Measurements from ENCODE around the gene THUMPD2. TPM values are rescaled to one million over a fixed set of nuclear protein-coding genes. Genes with fewer than 3 reads are reported as not detected.
"Not testable (repeated sequence)": the region's sequence is repeated elsewhere in the genome, so short reads cannot be mapped to it uniquely, and the experiment has no call there.

Gene THUMPD2
- total RNA-seq, 1 donor from 2014 or later, result 7.9 TPM

GRCh38 chr2:39762448-39762847 lies 16.6 kb downstream of the THUMPD2 start:
- DNase-seq (ENCODE audit: low spot score), result no peak

DNA sequence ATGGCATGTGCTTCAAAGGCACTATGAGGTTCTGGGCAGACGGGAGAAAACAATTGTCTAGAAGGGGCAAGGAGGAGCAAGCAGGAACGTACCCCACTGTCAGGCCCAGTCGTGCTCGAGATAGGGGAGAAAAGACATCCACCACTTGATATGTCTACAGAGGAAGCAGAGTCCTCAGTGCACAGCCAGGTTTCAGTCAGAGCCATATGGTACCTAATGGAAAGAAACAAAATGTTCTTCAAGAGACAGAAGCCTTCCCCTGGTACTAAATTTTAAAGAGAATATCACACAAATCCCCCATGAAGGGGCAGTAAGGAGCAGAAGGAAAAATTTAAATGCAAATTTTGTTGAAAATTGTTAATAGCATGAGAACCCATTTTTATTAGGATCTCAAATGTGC lies 21.9 kb downstream of the THUMPD2 start:
- no peak for DNase-seq (ENCODE audit: low spot score)

DNA sequence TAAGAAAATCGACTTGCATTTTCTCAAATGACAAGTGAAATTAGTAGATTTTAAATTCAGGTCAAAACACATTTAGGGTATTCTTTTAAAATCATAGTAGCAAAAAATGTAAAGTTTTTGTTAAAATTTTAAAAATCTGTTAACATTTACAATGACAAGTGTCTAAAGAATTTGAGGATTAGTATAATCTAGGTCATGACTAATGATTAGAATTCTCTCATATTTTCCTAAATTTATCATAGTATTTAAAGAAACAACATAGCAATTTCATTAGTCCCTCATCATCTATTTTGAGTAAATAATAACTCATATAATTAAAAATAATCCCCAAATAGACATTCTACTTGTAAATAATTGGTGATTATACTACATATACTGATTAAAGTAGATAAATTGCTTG lies 23.6 kb downstream of the THUMPD2 start:
- DNase-seq (ENCODE audit: low spot score), result no peak

DNA sequence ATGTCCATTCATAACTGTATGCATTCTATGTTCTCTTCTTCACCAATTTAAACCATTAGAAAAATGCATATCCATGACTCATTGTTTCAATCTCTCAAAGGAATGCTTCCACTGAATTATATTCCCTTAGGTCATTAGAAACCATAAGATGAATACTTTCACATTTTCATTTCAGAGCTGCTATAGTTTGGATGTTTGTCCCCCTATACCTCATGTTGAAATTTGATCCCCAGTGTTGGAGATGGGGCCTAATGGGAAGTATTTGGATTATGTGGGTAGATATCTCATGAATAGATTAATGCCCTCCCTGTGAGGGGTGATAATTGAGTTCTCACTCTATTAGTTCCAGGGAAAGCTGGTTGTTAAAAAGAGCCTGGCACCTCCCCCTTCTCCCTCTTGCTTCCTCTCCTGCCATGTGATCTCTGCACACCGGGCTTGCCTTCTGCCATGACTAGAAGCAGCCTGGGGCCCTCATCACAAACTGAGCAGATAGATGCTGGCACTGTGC lies 35.7 kb downstream of the THUMPD2 start:
- DNase-seq (ENCODE audit: low spot score), result no peak

GRCh38 chr2:39741871-39742270 lies 37.2 kb downstream of the THUMPD2 start:
- DNase-seq (ENCODE audit: low spot score), result no peak

DNA sequence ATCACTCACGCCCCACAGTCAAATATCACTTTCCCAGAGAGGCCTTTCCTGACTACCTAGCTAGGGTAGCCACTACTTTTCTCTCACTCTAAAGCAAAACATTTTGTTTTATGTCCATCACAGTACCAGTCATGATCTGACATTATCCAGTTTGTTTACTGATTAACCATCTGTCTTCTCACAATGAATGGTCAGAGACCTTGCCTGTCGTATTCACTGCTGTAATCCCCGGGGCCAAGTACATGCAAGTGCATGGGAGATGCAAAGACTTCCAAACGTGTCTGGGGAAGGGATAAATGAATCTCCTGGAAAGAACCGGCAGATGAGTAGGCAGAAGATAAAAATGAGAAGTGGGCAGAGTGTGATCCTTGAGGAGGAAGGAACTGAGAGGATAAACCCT lies 39.7 kb downstream of the THUMPD2 start:
- DNase-seq (ENCODE audit: low spot score), result no peak

GRCh38 chr2:39738936-39739335 lies 40.1 kb downstream of the THUMPD2 start:
- no peak for DNase-seq (ENCODE audit: low spot score)

DNA sequence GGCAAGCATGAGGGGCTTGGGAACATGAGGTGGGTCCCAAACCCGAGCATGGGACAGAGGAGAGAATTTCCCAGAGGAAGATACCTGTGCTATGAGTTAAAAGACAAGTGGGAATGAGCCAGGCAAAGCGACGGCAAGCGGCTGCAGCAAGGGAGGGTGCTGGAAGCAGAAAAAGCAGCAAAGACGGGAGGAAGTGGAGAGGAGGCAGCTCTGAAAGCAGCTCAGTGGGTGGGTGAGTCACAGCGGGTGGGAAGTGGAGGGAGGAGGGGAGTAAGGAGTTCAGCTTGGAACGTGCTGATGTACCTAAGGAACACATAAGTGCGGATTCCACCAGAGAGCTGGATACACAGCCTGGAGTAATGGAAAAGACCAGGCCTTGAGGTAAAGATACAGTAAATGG lies 41.4 kb downstream of the THUMPD2 start:
- DNase-seq (ENCODE audit: low spot score), result no peak

DNA sequence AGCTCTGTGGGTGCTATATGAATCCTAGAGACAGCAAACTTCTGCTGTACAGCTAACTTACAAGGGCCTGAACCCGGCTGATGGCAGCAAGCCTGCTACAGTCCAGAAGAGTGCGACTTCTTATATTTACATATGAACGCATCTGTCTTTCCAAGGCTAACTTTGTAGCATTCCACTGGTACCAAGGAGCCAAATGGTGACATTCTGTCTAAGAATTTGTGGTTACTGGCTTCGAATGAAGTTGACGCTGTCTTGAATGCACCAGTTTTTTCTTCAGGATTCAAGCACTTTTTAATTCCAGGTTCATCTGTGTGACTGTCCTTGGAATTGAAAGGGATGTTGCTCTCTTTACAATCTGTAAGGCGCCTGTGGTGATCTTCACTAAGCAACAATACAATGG lies 42.4 kb downstream of the THUMPD2 start:
- no peak for DNase-seq (ENCODE audit: low spot score)

DNA sequence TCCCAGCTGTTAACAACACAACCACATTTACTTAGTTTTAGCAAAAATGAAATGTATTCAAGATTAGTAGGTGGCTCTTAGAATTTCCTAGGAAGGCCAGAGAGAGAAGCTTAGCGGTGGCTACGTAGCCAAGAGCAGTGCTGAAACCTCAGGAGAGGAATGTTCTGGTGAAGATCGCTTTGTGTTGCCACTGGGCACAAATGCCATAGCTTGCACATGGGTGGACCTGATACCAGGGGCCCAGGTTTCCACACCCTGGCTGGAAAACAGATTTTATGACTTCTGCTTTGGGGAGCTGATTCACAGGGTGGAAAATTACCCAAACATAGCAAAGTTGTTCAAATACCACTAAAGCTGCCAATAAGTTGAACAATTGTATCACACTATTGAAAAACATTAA lies 43.4 kb downstream of the THUMPD2 start:
- DNase-seq (ENCODE audit: low spot score), result no peak

DNA sequence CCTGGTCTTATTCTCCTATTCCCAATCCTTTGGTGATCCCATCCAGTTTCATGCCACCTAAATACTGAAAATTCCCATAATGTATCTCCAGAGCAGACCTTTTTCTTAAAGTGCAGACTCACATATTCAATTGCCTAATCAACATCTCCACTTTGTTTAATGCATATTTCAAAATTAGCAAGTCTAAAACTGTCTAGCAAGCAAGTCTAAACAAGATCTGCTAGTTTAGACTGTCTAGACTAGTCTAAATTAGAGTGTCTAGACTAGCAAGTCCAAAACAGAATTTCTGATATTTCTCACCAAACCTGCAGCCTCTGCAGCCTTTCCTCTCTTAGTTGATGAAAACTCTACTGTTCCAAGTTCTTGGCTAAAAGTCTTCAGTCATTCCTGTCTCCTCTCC lies 44.6 kb downstream of the THUMPD2 start:
- DNase-seq (ENCODE audit: low spot score), result no peak

DNA sequence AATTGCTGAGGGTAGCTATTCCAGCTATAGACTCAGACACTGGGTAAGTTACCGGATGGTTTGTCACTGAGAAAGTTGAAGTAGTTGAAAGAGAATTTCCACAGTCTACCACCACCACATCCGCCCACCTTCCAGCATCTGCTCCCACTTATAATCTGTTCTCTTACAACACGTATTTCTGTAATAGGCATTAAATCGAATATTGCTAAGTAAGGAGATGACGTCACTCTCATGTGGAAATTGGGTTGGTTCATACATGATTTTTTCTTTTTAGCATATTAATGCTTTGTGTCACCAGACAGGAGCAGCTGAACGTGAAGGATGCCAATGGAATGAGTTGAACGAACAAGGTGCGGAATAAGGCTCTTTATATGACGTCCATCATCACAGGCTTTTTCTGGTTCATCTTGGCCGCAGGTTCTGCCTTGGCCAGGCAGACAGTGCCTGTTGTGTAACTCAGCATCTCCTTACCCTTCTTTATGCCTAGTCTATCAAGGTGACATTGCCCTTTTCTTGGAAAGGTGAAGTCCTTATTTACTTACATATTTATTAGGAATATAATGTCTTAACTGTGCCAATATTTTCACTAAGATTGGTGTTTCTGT lies 45.9 kb downstream of the THUMPD2 start:
- DNase-seq (ENCODE audit: low spot score), result no peak

DNA sequence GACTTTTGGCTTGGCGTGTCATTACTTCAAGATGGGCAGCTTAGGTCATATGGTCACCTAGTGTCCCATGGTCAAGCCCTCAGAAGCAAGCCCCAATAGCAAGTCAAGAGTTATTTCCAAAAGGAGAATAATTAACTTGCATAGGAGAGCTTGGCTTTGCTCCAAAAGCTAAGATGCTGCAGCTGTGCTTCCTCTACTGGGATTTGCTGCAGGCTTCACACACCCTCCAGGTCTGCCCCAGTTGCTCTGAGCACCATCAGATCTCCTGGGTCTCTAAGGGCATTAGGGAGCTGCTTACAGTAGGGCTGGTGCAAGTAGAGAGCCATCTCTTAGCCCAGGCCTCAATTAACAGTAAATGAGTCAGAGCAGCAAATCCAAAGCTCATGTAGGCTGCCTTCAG lies 46.6 kb downstream of the THUMPD2 start:
- DNase-seq (ENCODE audit: low spot score), result no peak

DNA sequence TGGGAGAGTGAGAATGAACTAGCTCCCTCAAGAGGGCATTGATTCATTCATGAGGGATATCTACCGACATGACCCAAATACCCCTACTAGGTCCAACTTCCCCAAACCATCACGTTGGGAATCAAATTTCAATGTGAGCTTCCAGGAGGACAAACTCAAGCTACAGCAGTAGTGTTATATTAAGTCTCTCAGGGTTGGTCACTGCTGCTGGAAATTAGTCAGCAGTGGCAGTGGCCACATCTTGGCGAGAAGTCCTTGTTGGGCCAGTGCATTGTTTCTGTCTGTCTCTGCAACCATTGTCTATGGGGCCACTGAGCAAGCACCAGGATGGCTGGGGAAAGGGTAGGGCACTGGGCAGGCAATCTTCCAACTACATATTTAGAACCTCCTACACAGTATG lies 47.5 kb downstream of the THUMPD2 start:
- DNase-seq (ENCODE audit: low spot score), result no peak

DNA sequence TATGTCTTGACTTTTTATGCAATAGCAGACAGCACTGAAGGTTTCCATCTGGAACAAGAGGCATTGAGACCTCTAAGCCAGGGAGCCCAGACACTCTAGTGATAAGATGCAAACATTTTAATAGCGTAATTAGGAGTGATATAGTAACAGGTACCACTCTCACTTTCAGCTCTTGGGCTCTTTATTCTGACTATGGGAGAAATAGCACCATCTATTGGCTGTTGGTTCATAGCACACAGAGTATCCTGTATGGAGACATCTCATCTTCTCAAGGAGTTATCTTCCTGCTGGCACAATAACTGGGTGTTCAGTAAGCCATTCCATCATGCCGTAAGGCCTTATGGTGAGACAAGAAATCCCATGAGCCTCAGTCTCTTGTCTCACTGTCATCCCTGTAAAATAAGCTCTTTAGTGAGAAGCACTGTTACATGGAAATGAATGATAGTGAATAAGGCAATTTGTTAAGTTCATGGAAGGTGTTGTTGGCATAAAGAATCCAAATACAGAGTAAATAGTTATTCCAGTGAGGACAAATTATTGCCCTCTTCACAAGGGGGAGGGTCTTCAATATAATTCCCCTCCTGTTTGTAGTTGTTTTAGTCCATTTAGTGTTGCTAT lies 48.3 kb downstream of the THUMPD2 start:
- no peak for DNase-seq (ENCODE audit: low spot score)

GRCh38 chr2:39730276-39730675 lies 48.8 kb downstream of the THUMPD2 start:
- no peak for DNase-seq (ENCODE audit: low spot score)

DNA sequence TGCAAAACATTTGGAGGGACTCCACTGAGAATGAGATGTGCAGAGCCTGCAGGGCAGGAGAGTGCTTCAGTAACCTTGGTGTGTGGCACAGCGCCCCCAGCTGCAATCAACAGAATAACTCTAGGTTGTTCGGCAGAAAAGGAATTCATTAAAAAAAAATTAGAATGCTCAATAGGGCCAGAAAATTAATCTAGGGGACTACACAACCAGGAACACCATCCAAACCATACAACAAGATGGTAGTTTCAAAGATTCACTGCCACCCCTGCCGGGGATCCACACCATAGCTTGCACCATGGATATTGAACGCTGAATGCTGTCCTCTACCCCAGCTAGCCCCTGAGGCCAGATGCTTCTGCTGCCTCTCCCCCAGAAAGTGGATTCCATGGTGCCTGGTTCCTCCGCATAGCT lies 50.1 kb downstream of the THUMPD2 start:
- no peak for DNase-seq (ENCODE audit: low spot score)

GRCh38 chr2:39728085-39728484 lies 51.0 kb downstream of the THUMPD2 start:
- not testable (repeated sequence) for DNase-seq (ENCODE audit: low spot score)

- DNase-seq (ENCODE audit: low spot score), result no peak
These were observed 53.7 kb downstream of the THUMPD2 start for GRCh38 chr2:39725401-39725800.

- no peak for DNase-seq (ENCODE audit: low spot score)
These were observed 54.3 kb downstream of the THUMPD2 start for GRCh38 chr2:39724828-39725144.

- DNase-seq (ENCODE audit: low spot score), result no peak
These were observed 54.9 kb downstream of the THUMPD2 start for GRCh38 chr2:39723946-39724827.

GRCh38 chr2:39723497-39723896 lies 55.6 kb downstream of the THUMPD2 start:
- no peak for DNase-seq (ENCODE audit: low spot score)

Measured in mesenteric fat pad (tissue), 1 donor.